Ishikawa (cell line): ENCODE results near the gene PLK2.

Source experiments
- CEBPB ChIP-seq: IDR thresholded peaks from 2 replicates; pipeline ENCODE4 v1.6.1; 2012
- CREB1 ChIP-seq: IDR thresholded peaks from 2 replicates; pipeline ENCODE4 v1.6.1; 2012; ENCODE audit warnings: low read depth
- EGR1 ChIP-seq: IDR thresholded peaks from 2 replicates; pipeline ENCODE4 v1.6.1; 2012
- EP300 ChIP-seq: IDR thresholded peaks from 2 replicates; pipeline ENCODE4 v1.6.1; 2012; ENCODE audit warnings: borderline replicate concordance
- FOXM1 ChIP-seq: IDR thresholded peaks from 2 replicates; pipeline ENCODE4 v1.6.1; 2012; ENCODE audit warnings: low read depth, borderline replicate concordance
- NFIC ChIP-seq: IDR thresholded peaks from 2 replicates; pipeline ENCODE4 v1.6.1; 2012
- RAD21 ChIP-seq: IDR thresholded peaks from 2 replicates; pipeline ENCODE4 v1.6.1; 2012; ENCODE audit warnings: low read depth
- TAF1 ChIP-seq: IDR thresholded peaks from 2 replicates; pipeline ENCODE4 v1.6.1; 2012; ENCODE audit warnings: low read depth, mild to moderate bottlenecking
- TCF12 ChIP-seq: IDR thresholded peaks from 2 replicates; pipeline ENCODE4 v1.6.1; 2012; ENCODE audit warnings: low read depth
- TEAD4 ChIP-seq: IDR thresholded peaks from 2 replicates; pipeline ENCODE4 v1.6.1; 2012
- YY1 ChIP-seq: IDR thresholded peaks from 2 replicates; pipeline ENCODE4 v1.6.1; 2012; ENCODE audit warnings: low read depth
- ZBTB7A ChIP-seq: IDR thresholded peaks from 2 replicates; pipeline ENCODE4 v1.6.1; 2012; ENCODE audit warnings: low read depth
- TF ChIP-seq, protein P1 (sequence below): IDR thresholded peaks from 2 replicates; pipeline ENCODE4 v1.6.1; 2012
- TF ChIP-seq, protein P2 (sequence below): IDR thresholded peaks from 2 replicates; pipeline ENCODE4 v1.6.1; 2012
- TF ChIP-seq, protein P3 (sequence below): IDR thresholded peaks from 2 replicates; pipeline ENCODE4 v1.6.1; 2012; ENCODE audit warnings: low read depth, mild to moderate bottlenecking

The PLK2 gene

DNA sequence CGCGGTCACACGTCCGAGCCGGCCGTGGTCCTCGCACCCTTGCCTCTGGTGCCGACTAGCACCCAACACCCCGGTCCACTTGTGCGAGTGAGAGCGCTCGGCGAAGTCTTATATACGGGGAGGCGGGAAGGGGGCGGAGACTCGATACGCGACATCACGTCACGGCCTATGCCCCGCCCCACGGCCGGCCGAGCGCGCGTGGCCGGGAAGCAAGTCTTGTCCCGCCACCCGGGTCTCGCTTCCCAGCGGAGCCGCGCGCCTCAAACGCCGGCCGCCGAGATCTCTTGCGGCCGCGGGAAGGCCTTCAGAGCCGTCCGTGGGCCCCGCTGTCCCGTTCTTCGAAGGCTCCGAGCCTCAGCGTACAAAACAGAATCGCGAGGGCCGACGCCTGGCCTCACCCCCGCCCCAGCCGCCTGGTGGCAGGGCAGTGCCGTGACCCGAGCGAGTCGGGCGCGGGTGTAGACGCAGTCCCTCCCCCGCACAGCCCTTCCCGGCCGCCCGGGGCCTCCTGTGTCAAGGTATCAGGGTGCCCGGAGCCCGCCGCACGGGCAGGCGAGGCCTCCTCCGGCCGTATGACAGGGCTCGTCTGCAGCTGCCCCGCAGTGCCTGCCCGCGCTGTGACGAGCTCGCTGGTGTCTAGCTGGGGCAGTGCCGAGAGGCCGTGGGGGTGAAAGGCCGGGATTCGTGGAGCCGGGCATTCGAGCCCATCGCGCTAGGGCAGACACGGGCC, at the start of gene PLK2:
Gene PLK2 (minus strand): TSS at position 85 of the 730 bp plus-strand sequence. CDS start 127 bp downstream, outside the sequence.
- TF ChIP-seq, protein P1, sequence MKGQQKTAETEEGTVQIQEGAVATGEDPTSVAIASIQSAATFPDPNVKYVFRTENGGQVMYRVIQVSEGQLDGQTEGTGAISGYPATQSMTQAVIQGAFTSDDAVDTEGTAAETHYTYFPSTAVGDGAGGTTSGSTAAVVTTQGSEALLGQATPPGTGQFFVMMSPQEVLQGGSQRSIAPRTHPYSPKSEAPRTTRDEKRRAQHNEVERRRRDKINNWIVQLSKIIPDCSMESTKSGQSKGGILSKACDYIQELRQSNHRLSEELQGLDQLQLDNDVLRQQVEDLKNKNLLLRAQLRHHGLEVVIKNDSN: no peak; the same call in 1 of the 2 replicates
- TF ChIP-seq NFIC (0 out of 2 replicates have a peak, but pooled peaks have one; percentile 20), TAF1 (peak; percentile 98), RAD21 (no peak), FOXM1 (no peak), EP300 (peak; percentile 45; the same call in 1 of the 2 replicates), TEAD4 (peak; percentile 54; the same call in 1 of the 2 replicates), YY1 (peak; percentile 53; the same call in 1 of the 2 replicates), CEBPB (no peak), CREB1 (peak; percentile 88), EGR1 (peak; percentile 50), TCF12 (peak; percentile 26; the same call in 1 of the 2 replicates), ZBTB7A (no peak)
- TF ChIP-seq, protein P2, sequence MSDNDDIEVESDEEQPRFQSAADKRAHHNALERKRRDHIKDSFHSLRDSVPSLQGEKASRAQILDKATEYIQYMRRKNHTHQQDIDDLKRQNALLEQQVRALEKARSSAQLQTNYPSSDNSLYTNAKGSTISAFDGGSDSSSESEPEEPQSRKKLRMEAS: peak; percentile 82
- TF ChIP-seq, protein P3, sequence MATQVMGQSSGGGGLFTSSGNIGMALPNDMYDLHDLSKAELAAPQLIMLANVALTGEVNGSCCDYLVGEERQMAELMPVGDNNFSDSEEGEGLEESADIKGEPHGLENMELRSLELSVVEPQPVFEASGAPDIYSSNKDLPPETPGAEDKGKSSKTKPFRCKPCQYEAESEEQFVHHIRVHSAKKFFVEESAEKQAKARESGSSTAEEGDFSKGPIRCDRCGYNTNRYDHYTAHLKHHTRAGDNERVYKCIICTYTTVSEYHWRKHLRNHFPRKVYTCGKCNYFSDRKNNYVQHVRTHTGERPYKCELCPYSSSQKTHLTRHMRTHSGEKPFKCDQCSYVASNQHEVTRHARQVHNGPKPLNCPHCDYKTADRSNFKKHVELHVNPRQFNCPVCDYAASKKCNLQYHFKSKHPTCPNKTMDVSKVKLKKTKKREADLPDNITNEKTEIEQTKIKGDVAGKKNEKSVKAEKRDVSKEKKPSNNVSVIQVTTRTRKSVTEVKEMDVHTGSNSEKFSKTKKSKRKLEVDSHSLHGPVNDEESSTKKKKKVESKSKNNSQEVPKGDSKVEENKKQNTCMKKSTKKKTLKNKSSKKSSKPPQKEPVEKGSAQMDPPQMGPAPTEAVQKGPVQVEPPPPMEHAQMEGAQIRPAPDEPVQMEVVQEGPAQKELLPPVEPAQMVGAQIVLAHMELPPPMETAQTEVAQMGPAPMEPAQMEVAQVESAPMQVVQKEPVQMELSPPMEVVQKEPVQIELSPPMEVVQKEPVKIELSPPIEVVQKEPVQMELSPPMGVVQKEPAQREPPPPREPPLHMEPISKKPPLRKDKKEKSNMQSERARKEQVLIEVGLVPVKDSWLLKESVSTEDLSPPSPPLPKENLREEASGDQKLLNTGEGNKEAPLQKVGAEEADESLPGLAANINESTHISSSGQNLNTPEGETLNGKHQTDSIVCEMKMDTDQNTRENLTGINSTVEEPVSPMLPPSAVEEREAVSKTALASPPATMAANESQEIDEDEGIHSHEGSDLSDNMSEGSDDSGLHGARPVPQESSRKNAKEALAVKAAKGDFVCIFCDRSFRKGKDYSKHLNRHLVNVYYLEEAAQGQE: 0 out of 2 replicates have a peak, but pooled peaks have one; percentile 8

DNA sequence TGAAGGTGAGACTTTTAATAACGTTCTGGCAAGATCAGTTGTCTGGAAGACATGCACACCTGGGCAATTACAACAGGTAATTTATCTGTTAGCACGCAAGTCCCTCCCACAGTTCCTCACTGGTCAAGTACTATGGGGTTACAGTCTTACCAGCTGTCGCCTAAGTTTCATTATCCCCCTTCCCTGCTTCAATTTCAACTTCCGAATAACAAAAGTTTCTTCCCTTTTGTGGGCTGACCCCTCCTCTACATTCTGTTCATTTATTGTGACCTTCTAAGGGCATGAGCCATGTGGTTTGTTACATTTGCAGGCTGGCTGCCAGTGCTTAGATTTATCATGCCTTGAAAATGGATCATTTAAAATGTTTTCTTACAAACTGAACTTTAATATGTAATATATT, 47.8 kb upstream of the PLK2 start:
- no peak for TF ChIP-seq RAD21
- TF ChIP-seq NFIC: no peak
- no peak for TF ChIP-seq TEAD4
- TF ChIP-seq, protein P3: no peak
- TF ChIP-seq CREB1: no peak
- no peak for TF ChIP-seq FOXM1

DNA sequence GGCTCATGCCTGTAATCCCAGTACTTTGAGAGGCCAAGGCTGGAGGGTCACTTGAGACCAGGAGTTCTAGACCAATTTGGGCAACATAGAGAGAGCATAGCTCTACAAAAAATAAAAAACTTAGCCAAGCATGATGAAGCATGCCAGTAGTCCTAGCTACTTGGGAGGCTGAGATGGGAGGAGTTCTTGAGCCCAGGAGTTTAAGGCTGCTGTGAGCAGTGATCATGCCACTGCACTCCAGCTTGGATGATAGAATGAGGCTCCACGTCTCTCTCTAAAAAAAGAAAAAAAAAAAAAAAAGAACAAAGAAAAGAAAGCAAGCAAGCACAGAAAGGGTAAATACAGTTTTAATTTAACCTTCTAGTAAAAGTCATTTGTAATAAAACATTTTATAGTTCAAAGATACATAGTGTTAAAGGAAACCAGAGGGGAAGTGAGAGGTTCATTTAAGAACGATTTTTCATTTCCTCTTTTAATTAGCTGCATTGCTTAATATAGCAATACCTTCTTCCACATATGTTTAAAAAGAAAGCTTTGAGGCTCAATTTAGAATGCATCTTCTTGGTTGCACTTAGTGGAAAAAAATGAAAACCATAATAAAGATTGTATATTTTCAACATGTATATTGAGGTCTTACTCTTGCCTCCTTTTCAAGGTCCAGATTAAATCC, 46.2 kb upstream of the PLK2 start:
- no peak for TF ChIP-seq TEAD4
- no peak for TF ChIP-seq ZBTB7A
- no peak for TF ChIP-seq EGR1
- no peak for TF ChIP-seq CEBPB
- no peak for TF ChIP-seq EP300
- no peak for TF ChIP-seq TAF1
- TF ChIP-seq TCF12: no peak
- TF ChIP-seq CREB1: no peak
- no peak for TF ChIP-seq FOXM1
- TF ChIP-seq, protein P2: no peak
- no peak for TF ChIP-seq RAD21
- TF ChIP-seq, protein P3: no peak
- TF ChIP-seq, protein P1: no peak
- no peak for TF ChIP-seq NFIC
- TF ChIP-seq YY1: no peak

DNA sequence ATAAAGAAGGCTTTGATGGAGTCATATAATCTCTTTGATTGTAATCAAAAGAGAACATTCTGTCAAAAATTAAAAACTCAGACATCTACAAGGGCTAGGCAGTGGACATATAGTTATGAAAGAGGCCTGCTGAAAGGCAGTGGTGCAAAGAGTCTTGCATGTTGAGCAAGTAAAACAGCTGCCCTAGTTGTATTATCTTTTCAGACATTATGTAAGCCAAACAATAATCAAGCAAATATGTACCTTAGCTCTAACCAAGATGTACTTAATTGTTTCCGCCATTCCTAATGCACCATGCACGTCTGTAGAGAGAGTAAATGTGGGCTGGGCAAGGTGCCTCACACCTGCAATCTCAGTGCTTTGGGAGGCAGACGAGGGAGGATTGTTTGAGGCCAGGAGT, 45.6 kb upstream of the PLK2 start:
- no peak for TF ChIP-seq RAD21
- TF ChIP-seq EP300: no peak
- TF ChIP-seq YY1: no peak
- TF ChIP-seq FOXM1: no peak
- no peak for TF ChIP-seq TCF12
- TF ChIP-seq, protein P1: no peak
- no peak for TF ChIP-seq ZBTB7A
- no peak for TF ChIP-seq CEBPB
- TF ChIP-seq, protein P3: no peak
- TF ChIP-seq EGR1: no peak
- TF ChIP-seq, protein P2: no peak
- no peak for TF ChIP-seq TAF1
- TF ChIP-seq TEAD4: no peak
